DMS114 treated with DMSO at 0.1 percent for 48 hours (cell line): Measurements from ENCODE around the gene ACER3.
"Not testable (repeated sequence)": the region's sequence is repeated elsewhere in the genome, so short reads cannot be mapped to it uniquely, and the experiment has no call there.

ENCODE experiments used
- DNase-seq: peaks from one replicate; lab custom pipeline; 2025; ENCODE audit not compliant: unreplicated experiment; lab: John Stamatoyannopoulos, UW

Gene ACER3

GRCh38 chr11:76919467-76919866 is 58.7 kb downstream of the ACER3 start:
- no peak for DNase-seq

- DNase-seq: peak; percentile 45
Measured at GRCh38 chr11:76919887-76920746, 59.4 kb downstream of the ACER3 start.

- DNase-seq: no peak
Measured at GRCh38 chr11:76927160-76927559, 66.4 kb downstream of the ACER3 start.

GRCh38 chr11:76935042-76935441 is 74.3 kb downstream of the ACER3 start:
- DNase-seq: no peak

- no peak for DNase-seq
Measured at GRCh38 chr11:76939219-76939631, 78.5 kb downstream of the ACER3 start.

- DNase-seq: no peak
Measured at GRCh38 chr11:76944225-76944624, 83.5 kb downstream of the ACER3 start.

GRCh38 chr11:76946223-76946622 is 85.5 kb downstream of the ACER3 start:
- no peak for DNase-seq

- no peak for DNase-seq
Measured at GRCh38 chr11:76947190-76947589, 86.5 kb downstream of the ACER3 start.

- DNase-seq: no peak
Measured at GRCh38 chr11:76947800-76948199, 87.1 kb downstream of the ACER3 start.

- DNase-seq: no peak
Measured at GRCh38 chr11:76955459-76956114, 94.9 kb downstream of the ACER3 start.

GRCh38 chr11:76962583-76963416 is 102.1 kb downstream of the ACER3 start:
- DNase-seq: no peak

GRCh38 chr11:76963417-76964168 is 102.9 kb downstream of the ACER3 start:
- not testable (repeated sequence) for DNase-seq

GRCh38 chr11:76972051-76972450 is 111.3 kb downstream of the ACER3 start:
- DNase-seq: no peak

- no peak for DNase-seq
Measured at GRCh38 chr11:76974179-76974891, 113.6 kb downstream of the ACER3 start.

GRCh38 chr11:76975513-76975912 is 114.8 kb downstream of the ACER3 start:
- DNase-seq: no peak

- DNase-seq: no peak
Measured at GRCh38 chr11:76977791-76978190, 117.1 kb downstream of the ACER3 start.

GRCh38 chr11:76978239-76978638 is 117.5 kb downstream of the ACER3 start:
- DNase-seq: no peak

- DNase-seq: no peak
Measured at GRCh38 chr11:76978818-76979217, 118.1 kb downstream of the ACER3 start.

- DNase-seq: no peak
Measured at GRCh38 chr11:76980196-76980595, 119.5 kb downstream of the ACER3 start.

GRCh38 chr11:76984743-76985142 is 124.0 kb downstream of the ACER3 start:
- no peak for DNase-seq
